HTR-8/SVneo (cell line): Measurements from ENCODE around the gene MXI1.

Experiments
- DNase-seq: peaks from one replicate; pipeline ENCODE4 v3.0.0; 2011; ENCODE audit warnings: low spot score, mixed read lengths; ENCODE audit not compliant: insufficient read length
- FAIRE-seq: peaks from 2 replicates; lab custom pipeline; 2011; peaks lifted over from hg19 to GRCh38; lab: Jason Lieb, UNC

Gene MXI1

GRCh38 chr10:110207011-110207804, at the start of gene MXI1:
Gene MXI1 (plus strand): TSS chr10:110207605. CDS start chr10:110207809, 204 bp downstream.
- peak; percentile 16 for FAIRE-seq
- DNase-seq, result no peak

DNA sequence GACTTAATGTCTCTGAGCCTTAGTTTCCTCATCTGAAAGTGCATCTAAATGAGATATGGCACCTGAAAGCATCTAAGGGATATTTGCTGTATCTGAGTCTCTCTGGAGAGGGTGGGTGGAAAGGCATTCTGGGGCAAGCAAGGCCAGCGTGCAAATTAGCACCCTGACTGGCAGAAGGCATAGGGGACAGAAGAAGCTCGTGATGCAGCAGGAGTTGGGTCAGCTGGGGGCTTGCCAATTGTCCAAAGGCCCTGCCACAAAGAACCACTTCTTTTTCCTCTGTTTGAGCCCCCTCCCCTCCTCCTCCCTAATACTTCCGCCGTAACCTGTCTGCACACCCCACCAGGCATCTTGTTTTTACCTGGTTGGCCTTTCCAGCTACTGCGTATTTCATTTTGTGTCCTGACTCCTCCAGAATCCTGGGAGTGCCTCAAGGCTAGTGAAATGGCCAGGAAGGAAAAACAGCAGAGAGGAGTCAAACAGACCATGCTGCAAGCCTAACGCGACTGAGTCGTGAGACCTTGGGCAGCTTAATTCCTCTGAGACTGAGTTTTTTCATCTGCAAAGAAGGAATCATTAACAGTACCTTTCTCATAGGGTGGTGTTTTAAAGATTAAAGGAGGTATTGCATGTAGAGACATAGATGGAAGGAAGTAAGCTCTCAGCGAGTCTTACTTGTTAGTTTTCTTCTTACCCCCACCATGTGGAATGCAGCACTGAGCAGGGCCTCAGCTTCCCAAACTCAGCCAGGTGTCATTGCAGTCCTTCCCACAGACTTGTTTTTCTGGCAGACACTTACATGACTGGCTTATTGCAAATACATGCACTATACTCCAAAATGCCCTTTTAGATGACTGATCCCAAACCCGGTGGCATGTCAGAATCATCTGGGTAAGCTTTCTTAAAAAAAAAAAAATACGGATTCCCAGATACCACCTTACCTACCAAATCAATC, 49.1 kb upstream of the MXI1 start:
- DNase-seq, result no peak
- FAIRE-seq, result no peak

DNA sequence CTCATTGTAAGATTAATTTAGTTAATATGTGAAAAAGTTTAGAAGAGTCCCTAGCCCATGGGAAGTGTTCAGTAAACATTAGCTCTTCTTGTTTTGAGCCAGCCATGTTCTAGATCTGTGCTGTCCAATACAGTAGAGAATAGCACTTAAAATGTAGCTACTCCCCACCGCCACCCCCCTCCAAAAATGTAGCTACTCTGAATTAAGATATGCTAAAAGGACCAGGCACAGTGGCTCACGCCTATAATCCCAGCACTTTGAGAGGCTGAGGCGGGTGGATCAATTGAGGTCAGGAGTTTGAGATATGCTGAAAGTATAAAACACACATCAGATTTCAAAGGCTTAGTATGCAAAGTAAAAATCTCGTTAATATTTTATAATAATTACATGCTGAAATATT, 47.3 kb upstream of the MXI1 start:
- DNase-seq (no peak), FAIRE-seq (no peak)

- DNase-seq, result no peak
- no peak for FAIRE-seq
Observed at GRCh38 chr10:110160522-110160921, 46.9 kb upstream of the MXI1 start.

DNA sequence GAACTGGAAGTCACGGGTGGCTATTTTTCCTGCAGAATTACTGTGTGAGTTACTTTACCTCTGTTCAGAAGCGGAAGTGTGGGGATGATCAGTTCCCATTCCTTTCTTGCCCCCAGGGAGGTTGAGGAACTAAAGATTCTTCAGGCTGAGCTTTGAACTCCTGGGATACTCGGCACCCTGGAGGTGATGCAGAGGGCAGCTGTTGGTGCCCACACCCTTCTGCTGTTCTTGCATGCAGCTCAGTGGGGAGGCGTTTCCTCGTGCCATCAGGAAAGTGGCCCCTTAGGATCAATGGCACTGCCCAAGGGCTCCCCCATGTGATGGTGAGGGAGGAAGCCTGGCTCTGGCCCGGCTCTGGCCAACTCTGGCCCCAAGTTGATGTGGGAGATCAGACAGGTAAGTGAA, 44.7 kb upstream of the MXI1 start:
- no peak for FAIRE-seq
- no peak for DNase-seq

DNA sequence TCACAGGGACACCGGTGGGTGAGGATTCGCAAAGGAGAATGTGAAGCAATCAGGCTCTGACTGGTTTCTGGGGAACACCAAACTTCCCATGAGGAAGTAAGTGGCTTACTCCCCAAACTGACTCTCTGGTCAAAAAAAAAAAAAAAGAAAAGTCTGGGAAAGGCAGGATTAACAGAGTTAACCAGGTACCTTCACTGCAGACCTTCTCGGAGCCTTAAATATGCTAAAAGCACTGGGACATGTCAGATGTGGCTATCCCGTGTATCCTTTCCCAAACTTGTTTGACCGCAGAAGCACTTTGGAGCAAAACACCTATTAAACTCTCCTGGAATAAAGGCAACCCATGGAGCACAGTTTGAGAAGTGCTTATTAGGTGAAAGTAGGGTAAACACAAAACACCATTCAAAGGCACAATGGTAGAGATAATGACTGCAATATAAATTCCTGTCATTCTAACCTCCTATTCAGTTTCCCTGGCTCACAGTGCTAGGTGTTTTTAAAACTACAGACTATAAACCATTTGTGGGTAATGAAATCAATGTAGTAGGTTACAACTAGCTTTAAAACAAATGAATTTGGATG, 44.1 kb upstream of the MXI1 start:
- DNase-seq, result no peak
- FAIRE-seq, result no peak

DNA sequence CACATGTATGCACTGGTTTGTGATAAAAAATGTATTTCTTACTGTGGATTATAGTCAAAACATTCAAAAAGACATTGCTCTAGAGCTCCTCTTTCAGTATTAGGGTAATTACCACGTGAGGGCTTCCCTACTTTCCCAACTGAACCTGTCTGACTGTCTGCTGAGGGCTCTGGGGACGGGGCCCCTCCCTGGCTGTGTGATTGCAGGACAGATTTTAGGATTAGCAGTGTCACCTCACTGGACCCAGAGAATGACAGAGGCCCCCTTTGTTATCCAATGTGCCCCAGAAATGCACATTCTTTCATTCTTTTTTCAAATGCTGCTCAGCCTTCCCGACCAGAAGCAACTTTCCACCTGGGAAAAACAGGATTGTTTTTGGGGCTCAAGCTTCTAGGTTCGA, 43.6 kb upstream of the MXI1 start:
- no peak for FAIRE-seq
- no peak for DNase-seq

- FAIRE-seq (no peak), DNase-seq (no peak)
Observed at GRCh38 chr10:110165239-110165638, 42.2 kb upstream of the MXI1 start.

DNA sequence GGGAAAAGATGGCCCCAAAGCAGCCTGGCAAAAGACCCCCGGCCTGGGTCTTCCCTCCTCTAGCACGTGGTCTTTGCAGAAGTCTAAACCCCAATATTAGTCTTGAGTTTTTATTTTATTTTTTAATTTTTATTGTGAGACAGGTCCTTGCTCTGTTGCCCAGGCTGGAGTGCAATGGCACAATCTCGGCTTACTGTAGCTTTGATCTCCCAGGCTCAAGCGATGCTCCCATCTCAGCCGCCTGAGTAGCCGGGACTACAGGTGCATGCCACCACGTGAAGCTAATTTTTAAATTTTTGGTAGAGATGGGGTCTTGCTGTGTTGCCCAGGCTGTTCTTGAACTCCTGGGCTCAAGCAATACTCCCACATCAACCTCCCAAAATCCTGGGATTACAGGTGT, 40.3 kb upstream of the MXI1 start:
- DNase-seq (no peak), FAIRE-seq (no peak)

- no peak for DNase-seq
- FAIRE-seq, result no peak
Observed at GRCh38 chr10:110168601-110169481, 38.6 kb upstream of the MXI1 start.

DNA sequence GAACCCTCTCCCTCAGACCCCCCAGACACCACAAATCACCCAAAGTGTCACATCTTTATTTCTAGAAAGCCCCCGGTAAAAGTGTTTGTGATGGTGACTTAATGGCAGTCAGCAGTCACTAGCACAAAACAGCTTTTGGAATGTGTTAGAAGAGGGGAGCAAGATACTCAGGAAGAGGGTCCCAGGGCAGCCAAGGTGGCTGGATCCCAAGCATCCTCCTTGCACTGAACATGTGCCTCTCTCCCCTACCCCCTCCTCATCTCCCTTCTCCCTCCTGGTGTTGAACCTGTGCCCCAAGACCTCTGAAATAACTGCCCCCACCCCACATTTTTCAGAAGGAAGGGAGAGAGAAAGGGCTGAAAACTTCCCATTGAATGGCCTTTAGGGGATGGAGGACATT, 37.8 kb upstream of the MXI1 start:
- FAIRE-seq (no peak), DNase-seq (no peak)

DNA sequence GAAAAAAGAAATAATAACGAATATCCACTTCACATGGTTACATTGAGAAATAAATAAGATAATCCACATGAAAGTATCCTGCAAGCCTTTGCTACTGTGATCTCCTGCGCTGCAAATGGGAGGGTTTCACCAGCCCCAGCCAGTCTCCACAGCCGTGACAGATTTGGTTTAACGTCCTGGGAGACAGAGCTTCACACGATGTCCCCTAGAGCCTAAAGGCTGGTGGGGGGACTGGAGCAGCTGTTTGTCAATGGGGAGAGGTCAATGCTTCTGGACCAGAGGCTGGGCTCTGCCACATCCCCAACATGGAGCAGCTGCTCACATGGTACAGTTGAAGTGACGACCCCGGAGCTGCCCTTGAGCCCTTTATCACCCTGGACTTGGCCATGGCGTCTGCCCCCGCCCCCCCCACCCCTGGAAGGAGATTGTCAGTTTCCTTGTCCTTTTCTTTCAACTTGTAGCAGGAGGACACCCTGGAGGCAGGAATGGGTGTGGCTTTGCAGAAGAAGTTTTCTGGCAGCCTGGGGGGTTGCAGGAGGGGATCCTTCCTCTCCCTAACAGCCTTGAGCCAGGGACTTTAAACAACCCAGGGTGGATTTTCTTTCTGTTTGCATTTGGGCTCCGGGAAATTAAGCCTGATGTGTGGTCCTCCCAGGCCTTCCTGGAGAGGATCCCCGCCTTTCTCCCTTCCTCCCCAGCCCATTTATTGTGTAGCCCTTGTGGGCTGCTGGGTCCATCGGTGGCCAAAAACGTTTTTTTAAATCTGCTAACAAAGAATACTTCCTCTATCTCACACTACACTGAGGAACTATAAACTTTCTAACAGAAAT, 37.0 kb upstream of the MXI1 start:
- no peak for DNase-seq

GRCh38 chr10:110171032-110171431, 36.4 kb upstream of the MXI1 start:
- FAIRE-seq (no peak), DNase-seq (no peak)

More for the DNA sequence above, 37.0 kb upstream of the MXI1 start:
- FAIRE-seq, result no peak

DNA sequence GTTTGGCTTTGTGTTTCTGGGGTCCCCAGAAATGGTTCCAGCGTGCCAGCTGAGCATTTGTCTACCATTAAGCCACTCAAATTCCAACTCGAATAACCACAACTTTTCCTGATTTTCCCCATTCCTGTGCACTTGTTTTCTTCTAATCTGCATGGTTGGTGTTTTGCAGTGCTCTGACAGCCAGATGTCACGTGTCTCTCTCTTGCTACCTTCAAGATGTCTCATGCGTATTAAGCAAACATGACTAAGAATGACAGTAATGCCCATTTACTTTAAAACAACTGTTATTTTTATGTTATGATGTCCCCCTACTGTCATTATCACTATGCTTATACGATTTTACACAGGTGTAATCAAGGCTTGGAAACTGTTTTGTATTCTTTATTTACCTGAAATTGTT, 35.2 kb upstream of the MXI1 start:
- DNase-seq (no peak), FAIRE-seq (no peak)

DNA sequence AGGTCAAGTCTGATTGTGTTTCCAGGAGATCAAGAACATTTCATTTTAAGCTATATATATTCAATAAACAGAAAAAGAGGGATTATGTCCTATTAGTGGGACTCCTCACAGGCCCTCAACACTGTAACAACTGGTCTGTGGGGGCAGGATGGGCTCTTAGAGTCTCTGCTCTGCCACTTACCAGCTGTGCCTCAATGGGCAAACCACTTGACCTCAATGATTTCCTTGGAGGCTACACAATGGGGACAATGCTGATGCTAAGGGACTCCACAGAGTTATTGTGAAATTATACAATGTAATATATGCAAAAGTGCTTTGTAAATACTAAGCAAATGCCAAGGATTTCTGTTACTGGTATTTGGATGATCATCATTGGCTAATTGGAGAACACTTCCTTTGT, 33.2 kb upstream of the MXI1 start:
- no peak for DNase-seq
- FAIRE-seq, result no peak

GRCh38 chr10:110174816-110175215, 32.6 kb upstream of the MXI1 start:
- DNase-seq, result no peak
- FAIRE-seq, result no peak

GRCh38 chr10:110175406-110175805, 32.0 kb upstream of the MXI1 start:
- no peak for FAIRE-seq
- no peak for DNase-seq

GRCh38 chr10:110176141-110177030, 31.0 kb upstream of the MXI1 start:
- DNase-seq (no peak), FAIRE-seq (no peak)
